ENCODE results near the gene ALOX12B. TPM values are rescaled to one million over a fixed set of nuclear protein-coding genes. Genes with fewer than 3 reads are reported as not detected.

Gene ALOX12B
- total RNA-seq, 1 donor from 2014 or later, result not detected

GRCh38 chr17:8067806-8068205, 19.7 kb downstream of the ALOX12B start:
- DNase-seq (ENCODE audit: low spot score in 2 of 2, unreplicated experiment in 2 of 2), result no peak
- Mint-ChIP-seq H3K9me3 (no peaks in the 10 kb centered on the region), H3K27me3 (ENCODE audit: low read depth) (peaks cover 99% of the 10 kb centered on the region), H3K36me3 (no peaks in the 10 kb centered on the region), H3K4me3 (no peak overlapping the region), H3K4me1 (peaks cover 11% of the 10 kb centered on the region), H3K27ac (no peak overlapping the region)
- TF ChIP-seq, protein P1, sequence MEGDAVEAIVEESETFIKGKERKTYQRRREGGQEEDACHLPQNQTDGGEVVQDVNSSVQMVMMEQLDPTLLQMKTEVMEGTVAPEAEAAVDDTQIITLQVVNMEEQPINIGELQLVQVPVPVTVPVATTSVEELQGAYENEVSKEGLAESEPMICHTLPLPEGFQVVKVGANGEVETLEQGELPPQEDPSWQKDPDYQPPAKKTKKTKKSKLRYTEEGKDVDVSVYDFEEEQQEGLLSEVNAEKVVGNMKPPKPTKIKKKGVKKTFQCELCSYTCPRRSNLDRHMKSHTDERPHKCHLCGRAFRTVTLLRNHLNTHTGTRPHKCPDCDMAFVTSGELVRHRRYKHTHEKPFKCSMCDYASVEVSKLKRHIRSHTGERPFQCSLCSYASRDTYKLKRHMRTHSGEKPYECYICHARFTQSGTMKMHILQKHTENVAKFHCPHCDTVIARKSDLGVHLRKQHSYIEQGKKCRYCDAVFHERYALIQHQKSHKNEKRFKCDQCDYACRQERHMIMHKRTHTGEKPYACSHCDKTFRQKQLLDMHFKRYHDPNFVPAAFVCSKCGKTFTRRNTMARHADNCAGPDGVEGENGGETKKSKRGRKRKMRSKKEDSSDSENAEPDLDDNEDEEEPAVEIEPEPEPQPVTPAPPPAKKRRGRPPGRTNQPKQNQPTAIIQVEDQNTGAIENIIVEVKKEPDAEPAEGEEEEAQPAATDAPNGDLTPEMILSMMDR (IDR thresholded peaks at IDR 0.05; ENCODE audit: unreplicated experiment), result no peak

- H3K27ac Mint-ChIP-seq, result no peak overlapping the region
- peaks cover 99% of the 10 kb centered on the region for H3K27me3 Mint-ChIP-seq (ENCODE audit: low read depth)
- TF ChIP-seq, protein P1 (IDR thresholded peaks at IDR 0.05; ENCODE audit: unreplicated experiment), result no peak
- DNase-seq (ENCODE audit: low spot score in 2 of 2, unreplicated experiment in 2 of 2), result no peak
- H3K9me3 Mint-ChIP-seq, result no peaks in the 10 kb centered on the region
- no peak overlapping the region for H3K4me3 Mint-ChIP-seq
- peaks cover 13% of the 10 kb centered on the region for H3K4me1 Mint-ChIP-seq
- no peaks in the 10 kb centered on the region for H3K36me3 Mint-ChIP-seq
Observed at GRCh38 chr17:8066841-8067775, 20.4 kb downstream of the ALOX12B start.

GRCh38 chr17:8064561-8065019, 22.9 kb downstream of the ALOX12B start:
- no peak overlapping the region for H3K4me3 Mint-ChIP-seq
- DNase-seq (ENCODE audit: low spot score in 2 of 2, unreplicated experiment in 2 of 2), result no peak
- H3K36me3 Mint-ChIP-seq, result no peaks in the 10 kb centered on the region
- no peaks in the 10 kb centered on the region for H3K9me3 Mint-ChIP-seq
- H3K27ac Mint-ChIP-seq, result no peak overlapping the region
- peaks cover 99% of the 10 kb centered on the region for H3K27me3 Mint-ChIP-seq (ENCODE audit: low read depth)
- TF ChIP-seq, protein P1 (IDR thresholded peaks at IDR 0.05; ENCODE audit: unreplicated experiment), result no peak
- peaks cover 21% of the 10 kb centered on the region for H3K4me1 Mint-ChIP-seq

DNA sequence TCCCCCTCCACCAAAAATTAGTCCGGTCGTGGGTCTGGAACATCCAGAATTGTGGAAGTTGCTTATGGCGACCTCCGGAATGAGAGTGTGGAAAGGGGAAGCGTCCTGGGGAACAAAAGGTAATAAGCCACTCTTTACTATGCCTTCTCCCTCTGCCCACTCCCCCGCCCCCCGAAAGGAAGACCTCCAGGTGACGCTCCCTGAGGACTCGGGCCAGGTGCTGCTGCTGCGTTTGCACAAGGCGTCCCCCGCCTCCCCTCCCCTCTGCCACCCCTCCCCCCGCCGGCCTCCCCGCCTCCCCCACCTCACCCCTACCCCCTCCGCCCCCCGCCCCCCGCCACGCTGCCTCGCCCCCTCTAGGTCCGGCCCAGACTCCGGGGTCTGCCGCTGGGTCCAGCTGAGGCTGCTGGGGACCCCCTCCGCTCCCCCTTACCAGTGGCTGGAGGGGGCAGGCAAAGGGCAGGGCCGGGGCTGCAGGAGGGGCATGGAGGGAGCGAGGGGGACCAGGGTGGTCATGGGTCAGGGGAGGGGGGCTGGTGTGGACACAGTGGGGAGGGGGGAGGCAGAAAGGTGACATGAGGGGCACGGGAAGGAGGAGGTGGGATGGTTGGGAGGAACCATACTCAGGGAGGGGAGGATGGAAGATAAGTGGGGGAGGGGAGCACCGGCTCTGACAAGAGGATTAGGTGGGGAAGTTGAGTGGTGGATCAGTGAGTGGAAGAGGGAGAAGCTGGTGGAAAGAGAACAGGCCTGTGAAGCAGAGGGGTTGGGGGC, 23.6 kb downstream of the ALOX12B start:
- Mint-ChIP-seq H3K36me3 (no peaks in the 10 kb centered on the region), H3K27ac (no peak overlapping the region), H3K27me3 (ENCODE audit: low read depth) (peaks cover 99% of the 10 kb centered on the region), H3K4me1 (peaks cover 21% of the 10 kb centered on the region), H3K9me3 (no peaks in the 10 kb centered on the region), H3K4me3 (no peak overlapping the region)
- TF ChIP-seq, protein P1 (IDR thresholded peaks at IDR 0.05; ENCODE audit: unreplicated experiment), result no peak
- no peak for DNase-seq (ENCODE audit: low spot score in 2 of 2, unreplicated experiment in 2 of 2)

DNA sequence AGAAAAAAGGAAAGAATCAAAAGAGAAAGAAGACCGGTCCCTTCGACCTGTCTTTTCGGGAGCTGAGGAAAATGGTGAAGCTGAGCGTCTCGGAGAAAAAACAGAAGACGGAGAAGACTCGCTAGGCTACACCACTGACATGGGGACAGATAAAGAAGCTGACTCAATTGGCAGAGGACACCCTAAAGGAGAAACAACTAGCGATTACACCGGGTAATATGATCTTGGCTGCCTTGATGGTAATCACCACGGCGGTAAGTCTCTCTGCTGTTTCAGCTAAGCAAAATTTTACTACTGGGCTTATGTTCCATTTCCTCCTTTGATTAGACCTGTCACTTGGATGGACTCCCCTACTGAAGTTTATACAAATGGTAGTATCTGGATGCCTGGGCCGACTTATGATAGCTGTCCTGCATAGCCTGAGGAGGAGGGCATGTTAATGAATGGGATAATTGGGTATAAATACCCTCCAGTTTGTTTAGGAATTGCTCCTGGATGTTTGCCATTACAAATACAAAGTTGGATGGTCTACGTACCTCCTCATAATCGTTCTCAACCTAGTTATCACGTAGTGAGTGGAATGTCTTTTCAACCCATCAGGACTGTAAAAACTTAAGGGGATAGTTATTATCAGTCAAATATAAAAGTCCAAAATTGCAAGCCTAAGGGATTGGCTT, 24.6 kb downstream of the ALOX12B start:
- TF ChIP-seq, protein P1 (IDR thresholded peaks at IDR 0.05; ENCODE audit: unreplicated experiment), result no peak
- H3K9me3 Mint-ChIP-seq, result no peaks in the 10 kb centered on the region
- no peaks in the 10 kb centered on the region for H3K36me3 Mint-ChIP-seq
- DNase-seq (ENCODE audit: low spot score in 2 of 2, unreplicated experiment in 2 of 2), result no peak
- H3K27ac Mint-ChIP-seq, result peak overlapping the region; percentile 4
- H3K4me3 Mint-ChIP-seq, result peak overlapping the region; percentile 58
- peaks cover 94% of the 10 kb centered on the region for H3K27me3 Mint-ChIP-seq (ENCODE audit: low read depth)
- peaks cover 21% of the 10 kb centered on the region for H3K4me1 Mint-ChIP-seq
